Esophagus muscularis mucosa (tissue), 3 donors: ENCODE measurements around the gene FAS.

Source experiments
- CTCF ChIP-seq, 3 experiments: fragments of 200-600 bp in 2 of 3; fragments of 450-650 bp in 1 of 3; sonication (generic) in 2 of 3; IDR thresholded peaks; one replicate each; pipeline ENCODE4 v1.5.1; 2017 to 2019; ENCODE audit warnings: antibody characterized with exemption in 3 of 3, mild to moderate bottlenecking in 2 of 3, moderate library complexity in 1 of 3
- POLR2A ChIP-seq: fragments of 450-650 bp; IDR thresholded peaks from one replicate; pipeline ENCODE4 v1.6.1; 2017; ENCODE audit warnings: antibody characterized with exemption, moderate library complexity, mild to moderate bottlenecking, low read depth
- POLR2AphosphoS5 ChIP-seq, 2 donors: sonication (generic); formaldehyde crosslinking; IDR thresholded peaks; one replicate each; pipeline ENCODE4 v1.6.1; 2017; ENCODE audit warnings: antibody characterized with exemption in 2 of 2

DNA sequence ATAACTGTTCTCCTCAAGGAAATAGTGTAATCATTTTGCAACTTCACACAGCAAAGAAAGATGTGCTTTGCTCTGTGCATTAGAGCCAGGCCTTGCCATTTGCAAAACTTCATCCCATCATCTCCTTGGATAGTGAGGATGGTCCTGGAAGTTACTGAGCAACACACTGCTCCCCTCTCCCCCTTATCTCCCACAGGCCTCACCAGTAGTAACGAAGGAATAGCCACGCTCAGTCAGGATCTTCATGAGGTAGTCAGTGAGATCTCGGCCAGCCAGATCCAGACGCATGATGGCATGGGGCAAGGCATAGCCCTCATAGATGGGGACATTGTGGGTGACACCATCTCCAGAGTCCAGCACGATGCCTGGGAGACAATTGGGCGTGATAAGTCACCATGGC, 49.6 kb upstream of the FAS start:
- TF ChIP-seq CTCF (IDR thresholded peaks at IDR 0.05) (no peak), POLR2A (no peak), POLR2AphosphoS5 (IDR thresholded peaks at IDR 0.05) (peak in 1 of 2 donors; percentile 78)
